HG03575 (cell line): Measurements from ENCODE around the gene MAD1L1.

Experiments
- ATAC-seq: cut with Tn5 transposase; IDR thresholded peaks from one replicate; pipeline ENCODE4 v1.9.1; 2021; ENCODE audit not compliant: unreplicated experiment, insufficient number of reproducible peaks, low FRiP score; ENCODE audit errors: extremely low read depth

MAD1L1 gene

DNA sequence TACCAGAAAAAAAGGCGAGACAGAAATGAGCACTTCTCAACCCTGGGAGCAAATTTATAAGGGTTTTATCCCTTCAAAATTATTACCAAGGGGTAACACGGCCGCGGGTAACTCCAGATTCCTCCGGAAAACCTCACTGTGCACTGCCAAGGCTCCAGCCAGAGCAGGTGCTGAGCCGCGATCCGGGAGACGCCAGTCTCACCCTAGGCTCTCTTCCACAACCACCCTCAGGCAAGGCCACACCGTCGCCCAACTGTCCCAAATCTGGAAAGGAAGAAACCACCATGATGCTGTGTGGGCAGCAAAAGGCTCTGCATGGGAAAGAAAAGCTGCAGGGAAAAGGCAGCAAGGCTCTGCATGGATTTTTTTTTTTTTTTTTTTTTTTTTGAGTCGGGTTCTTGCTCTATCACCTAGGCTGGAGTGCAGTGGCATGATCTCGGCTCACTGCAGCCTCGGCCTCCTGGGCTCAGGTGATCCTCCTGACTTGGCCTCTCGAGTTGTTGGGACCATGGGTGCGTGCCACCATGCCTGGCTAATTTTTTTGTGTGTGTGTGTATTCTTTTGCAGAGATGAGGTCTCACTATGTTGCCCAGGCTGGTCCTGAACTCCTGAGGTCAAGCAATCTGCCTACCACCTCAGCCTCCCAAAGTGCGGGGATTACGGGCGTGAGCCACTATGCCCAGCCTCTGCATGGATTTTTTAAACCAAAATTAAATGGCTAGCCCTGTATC, 39.0 kb downstream of the MAD1L1 start:
- ATAC-seq = no peak

DNA sequence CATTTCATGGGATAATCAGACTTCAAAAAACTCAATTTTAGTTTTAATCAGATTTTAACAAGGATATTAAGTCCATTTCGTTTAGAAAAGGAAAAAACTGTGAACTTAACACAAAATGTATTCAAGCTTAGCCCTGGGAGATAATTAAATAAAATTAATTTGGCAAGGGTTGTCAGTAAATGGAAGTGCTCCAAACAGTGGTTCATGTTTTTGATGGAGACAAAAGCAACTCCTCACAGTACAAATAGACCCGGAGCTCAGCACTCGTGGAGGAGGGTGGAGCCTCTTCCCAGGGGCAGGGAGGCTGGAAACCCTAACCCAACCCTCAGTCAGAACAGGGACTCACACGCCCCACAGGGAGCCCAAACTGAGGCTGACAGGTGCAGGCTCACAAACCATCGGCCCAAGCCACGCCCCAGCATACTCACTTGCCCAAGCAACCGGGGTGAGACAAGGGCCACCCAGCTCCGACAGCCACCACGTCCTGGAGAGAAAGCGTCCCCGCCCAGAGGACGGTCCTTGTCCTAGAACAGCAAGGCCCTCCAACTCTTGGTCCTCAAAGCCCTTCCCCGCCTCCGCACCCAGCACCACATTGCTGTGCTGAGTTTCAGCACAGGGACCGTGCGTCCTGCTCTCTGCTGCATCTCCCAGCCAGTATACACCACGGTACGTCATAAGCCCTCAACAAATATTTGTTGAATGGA, 39.8 kb downstream of the MAD1L1 start:
- ATAC-seq = no peak

DNA sequence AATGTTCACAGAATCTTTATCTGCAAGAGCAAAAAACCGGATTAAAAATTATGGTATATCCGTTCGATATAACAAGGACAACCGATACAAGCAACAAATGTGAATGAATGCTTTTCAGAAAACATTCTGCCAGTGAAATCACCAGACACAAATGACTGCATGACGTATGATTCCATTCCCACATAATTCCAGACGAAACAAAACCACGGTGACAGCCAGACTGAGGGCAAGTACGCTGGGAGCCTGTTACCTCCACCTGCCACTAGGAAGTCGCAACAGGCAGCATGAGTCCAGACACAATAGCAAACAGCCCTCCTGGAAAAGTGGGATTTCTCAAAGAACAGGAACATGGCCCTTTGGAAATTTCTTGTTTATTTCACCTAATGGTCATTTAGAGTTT, 41.7 kb downstream of the MAD1L1 start:
- ATAC-seq = no peak

DNA sequence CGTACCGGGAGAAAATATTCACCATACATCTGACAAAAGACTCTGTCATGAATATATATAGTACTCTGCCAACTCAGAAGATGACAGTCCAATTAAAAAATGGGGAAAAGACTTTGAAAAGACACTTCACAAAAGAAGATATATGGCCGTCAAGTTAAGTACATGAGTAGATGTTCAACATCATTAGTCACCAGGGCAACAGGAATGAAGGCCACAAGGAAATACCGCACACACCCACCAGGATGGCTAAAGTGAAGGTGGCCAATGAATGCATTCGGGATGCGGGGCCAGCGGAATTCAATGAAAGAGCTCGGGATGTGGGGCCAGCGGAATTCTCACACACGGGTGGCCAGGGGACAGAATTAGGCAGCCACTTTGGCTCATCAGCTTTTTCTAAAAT, 42.2 kb downstream of the MAD1L1 start:
- ATAC-seq = no peak

GRCh38 chr7:2186166-2186565, 46.6 kb downstream of the MAD1L1 start:
- no peak for ATAC-seq

DNA sequence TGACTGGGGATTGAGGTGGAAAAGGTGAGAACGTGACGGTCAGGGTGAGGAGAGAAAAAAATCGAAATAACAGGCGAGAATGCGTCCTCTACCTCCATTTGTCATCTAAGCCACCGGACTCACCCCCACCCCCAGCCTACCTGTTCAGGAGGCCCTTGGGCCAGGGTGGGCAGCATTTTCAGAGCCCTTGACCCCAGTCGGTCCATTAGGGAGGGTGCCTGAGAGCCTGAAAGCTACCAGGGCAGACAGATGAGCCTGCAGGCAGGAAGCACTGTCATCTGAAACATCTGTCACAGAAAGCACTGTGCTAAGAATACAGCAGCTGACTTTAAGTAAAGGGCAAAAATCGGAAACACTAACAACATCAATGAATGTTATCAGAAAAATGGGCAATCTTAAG, 47.0 kb downstream of the MAD1L1 start:
- ATAC-seq = no peak

GRCh38 chr7:2182461-2182860, 50.3 kb downstream of the MAD1L1 start:
- no peak for ATAC-seq

DNA sequence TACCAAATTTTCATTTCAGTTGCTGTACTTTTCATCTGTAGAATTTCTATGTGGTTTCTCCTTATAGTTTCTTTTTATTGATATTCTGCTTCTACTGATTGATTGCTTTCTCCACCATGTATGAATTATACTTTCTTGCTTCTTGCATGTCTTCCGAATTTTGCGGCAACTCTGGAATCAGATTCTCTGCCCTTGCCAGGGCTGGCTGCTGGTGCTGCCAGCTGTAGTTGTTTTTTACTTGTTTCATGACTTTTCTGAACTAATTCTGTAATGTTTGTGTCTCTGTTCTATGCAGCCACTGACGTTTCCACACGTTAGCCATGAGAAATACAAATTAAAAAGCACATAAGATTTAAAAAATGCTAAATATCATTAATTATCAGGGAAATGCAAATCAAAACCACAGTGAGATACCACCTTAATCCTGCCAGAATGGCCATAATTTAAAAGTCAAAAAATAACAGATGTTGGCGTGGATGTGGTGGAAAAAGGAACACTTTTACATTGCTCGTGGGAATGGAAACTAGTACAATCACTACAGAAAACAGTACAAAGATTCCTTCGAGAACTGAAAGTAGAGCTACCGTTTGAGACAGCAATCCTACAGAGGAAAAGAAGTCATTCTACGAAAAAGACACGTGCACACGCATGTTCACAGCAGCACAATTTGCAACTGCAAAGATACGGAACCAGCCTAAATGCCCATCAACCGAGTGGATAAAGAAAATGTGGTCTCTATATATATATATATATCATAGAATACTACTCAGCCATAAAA, 51.5 kb downstream of the MAD1L1 start:
- ATAC-seq = no peak

DNA sequence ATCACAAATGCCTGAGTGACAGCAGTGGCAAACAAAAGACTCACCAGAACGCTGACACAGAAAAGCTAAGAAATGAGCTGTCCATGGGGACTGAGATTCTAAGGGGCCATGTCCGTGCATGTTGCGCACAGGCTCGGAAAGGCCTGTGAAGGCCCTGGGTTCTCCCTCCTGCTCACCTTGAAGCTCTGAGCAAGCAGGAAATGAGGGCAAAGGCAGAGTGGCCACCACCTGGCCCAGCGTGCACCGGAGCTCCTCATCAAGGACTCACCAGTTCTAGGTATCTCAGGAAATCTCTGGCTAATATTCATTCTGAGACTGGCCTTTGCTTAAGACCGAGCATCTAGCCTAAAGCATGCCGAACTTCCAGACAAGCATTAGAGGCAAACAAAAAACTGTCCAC, 52.7 kb downstream of the MAD1L1 start:
- no peak for ATAC-seq

DNA sequence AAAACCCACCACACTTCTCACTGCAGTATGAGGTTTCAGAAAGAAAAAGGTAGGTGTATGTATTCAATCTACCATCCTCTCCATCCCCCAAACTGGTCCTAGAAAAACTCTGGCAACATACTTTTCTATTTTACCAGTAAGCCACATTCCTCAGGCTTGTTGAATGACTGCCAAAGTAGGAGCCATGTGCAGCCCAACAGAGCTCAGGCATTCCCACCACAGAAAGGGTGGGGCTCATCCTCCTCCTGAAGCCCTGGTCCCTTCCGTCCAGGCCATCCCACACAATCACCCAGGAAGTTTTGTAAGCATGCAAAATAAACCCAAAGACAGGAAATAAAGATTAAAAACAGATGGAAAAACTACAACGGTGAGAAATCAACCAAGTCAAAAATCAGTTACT, 57.2 kb downstream of the MAD1L1 start:
- no peak for ATAC-seq

GRCh38 chr7:2175091-2175490, 57.7 kb downstream of the MAD1L1 start:
- ATAC-seq = no peak

DNA sequence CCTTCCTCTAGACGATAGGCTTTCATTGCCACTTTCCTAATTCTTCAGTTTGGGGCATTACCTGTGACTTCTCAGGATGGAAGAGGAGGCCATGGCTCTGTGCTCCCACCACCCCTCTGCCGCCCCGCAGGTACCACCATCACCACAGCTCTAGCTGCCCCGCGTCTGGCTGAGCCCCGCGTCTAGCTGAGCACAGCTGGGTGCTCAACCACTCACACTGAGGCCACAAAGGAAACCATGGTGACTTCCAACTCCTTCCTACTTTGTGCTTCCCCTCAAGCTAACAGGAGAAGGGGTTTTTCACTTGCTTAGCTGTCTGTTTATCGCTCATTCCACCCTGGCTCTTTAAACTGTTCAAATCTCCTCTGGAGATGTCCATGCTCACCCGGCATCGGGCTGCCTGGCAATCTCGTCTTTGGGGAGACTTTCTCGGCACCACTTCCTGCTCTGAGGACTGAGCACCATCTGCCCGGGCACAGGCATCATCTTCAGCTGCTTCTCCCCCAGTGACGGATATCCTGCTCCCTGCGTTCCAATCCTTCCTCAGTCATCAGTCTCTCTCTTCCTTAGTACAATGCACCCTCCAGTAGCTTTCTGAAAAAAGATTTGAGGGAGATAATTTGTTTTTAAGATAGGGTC, 59.4 kb downstream of the MAD1L1 start:
- no peak for ATAC-seq

DNA sequence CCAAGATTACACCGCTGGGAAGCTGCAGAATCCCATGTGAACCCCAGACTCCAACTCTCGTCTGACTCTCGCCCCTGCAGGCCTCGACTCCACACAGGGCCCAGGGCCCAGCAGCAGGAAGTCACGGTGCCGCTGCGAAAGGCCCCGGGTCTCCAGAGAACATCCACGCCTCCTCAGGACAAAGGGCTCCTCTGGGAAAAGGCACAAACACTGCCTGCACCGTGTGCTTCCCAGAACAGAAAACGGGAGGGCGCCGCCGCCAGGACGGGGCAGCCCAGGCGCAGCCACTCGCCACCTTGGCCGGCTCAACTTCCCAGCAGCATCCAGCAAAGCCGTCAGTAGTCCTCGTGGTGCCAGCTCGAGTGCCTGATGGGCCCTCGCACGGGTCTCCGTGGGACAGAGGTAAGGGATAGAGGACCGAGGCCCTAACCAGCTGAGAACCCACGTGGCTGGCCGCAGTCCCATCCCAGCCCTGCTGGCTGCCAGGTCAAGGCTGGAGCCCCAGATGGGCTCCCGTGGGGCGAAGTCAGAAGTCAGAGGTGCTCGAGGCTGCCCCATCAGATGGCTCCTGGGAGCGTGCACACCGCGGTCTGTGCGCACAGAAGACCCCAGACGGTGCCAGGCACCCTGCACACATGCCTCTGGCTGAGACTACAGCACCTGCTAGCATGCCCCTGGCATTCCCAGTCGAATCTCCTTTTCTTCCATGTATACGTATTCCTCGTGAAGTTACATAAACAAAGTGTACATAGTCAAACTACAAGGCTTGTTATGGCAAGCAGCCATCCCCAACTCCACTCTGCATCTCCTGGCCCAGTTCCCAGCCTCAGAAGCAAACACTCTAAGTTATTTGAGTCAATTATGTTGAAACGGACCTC, 60.2 kb downstream of the MAD1L1 start:
- no peak for ATAC-seq

DNA sequence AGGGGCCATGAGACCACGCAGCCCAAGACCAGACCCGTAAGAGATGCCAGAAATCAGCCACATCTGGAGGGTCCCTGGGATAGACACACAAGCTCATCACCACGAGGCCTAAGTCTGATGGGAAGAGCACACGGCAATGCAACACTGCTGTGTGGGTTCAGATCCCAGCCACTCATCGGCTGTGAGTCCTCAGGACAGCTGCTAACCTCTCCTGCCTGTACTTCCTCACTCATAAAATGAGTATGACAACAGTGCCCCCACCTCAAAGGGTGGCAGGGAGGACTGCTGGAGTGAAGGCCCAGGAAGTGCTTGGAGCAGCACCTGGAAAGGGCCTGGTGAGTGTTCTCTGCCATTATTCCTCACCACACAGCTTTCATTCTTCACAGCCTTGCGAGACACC, 60.9 kb downstream of the MAD1L1 start:
- ATAC-seq = no peak

DNA sequence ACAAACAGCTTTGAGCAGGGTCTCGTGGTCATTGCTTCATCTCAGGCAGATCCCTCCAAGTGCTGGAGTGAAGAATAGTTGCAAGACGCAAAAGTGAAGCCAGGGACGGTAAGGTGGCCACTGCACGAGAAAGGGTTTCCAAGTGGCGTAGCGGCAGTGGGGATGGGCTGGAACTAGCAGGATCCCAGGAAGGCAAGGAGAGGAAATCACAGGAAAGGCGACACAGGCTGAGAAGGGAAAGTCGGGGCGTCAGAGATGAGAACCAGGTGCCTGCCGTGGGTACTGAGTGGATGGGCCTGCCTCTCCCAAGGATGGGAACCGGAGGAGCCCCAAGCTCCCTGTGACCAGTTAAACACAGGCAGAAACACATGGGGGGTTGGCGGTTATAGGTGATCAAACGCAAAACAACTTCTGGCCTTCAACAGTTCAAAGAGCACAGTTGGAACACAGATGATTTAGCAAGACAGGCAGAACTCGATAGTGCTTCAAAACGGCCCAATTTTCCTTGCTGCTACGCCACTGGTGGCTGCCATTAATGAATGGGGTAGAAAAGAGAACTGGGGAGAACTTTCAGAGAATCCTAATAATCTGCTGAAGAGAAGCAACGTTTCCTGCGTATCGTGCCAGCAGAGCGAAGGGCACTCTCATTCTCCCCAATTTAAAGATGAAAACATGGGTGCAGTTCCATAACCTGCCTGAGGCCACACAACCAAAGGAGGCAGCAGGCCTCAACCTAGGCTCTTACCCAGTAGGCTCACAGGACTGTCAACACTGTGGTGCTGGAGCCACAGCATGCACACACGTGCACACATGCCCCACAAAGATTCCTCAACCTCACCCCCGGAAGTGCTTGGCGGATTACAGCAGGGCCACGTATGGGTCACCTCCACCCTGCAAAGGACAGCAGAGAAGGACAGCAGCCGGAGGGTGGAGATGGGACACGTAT, 61.9 kb downstream of the MAD1L1 start:
- no peak for ATAC-seq

DNA sequence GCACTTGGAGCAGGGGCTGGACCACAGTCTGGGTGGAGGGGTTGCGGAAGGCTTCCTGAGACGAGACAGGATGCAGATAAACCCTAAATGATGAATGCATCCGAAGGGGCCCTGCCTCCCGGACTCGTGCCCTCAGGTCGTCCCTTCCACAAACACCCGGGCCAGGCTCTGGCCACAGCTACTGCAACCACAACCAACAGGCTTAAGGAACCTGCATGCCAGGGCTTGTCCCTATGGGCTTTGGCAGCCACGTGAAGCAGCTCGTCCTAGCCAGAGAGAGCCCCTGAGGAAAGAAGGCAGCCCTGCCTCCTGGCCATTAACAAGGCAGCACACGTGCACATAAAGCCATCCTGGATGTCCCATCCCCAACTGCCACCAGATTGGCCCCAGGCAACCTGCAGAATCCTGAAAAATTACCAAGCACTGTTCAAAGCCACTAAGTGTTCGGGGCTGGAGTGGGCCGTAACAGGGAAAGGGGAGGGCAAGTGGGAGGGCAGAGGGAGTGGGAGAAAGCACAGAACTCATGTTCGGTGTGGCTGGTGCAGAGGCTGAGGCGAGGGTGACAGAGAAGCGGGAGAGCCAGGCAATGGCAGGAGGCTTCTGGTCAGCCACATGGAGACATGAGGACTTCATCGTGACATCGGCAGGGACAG, 62.7 kb downstream of the MAD1L1 start:
- no peak for ATAC-seq

- ATAC-seq = no peak
Observed at GRCh38 chr7:2168615-2169311, 64.0 kb downstream of the MAD1L1 start.
